Neural cell (in vitro differentiated cells): Measurements from ENCODE around the gene FAM107B. TPM values are rescaled to one million over a fixed set of nuclear protein-coding genes. Genes with fewer than 3 reads are reported as not detected.

Experiments used
- H2AFZ ChIP-seq: fragments of 200-600, 300-800 bp; sonication (generic), shearing (Covaris generic); 2 replicates; pipeline ENCODE4 v1.6.0; 2014; ENCODE audit warnings: low read depth, mild to moderate bottlenecking, antibody characterized with exemption, low read length, moderate library complexity
- H3F3A ChIP-seq: fragments of 200-600 bp; shearing (Covaris generic); 2 replicates; pipeline ENCODE4 v1.6.1; 2016; ENCODE audit warnings: mild to moderate bottlenecking, moderate library complexity, mixed read lengths, antibody characterized with exemption, low read length; ENCODE audit not compliant: insufficient read depth, poor library complexity, severe bottlenecking
- H3K27ac ChIP-seq: fragments of 200-600, 300-800 bp; sonication (generic), shearing (Covaris generic); 2 replicates; pipeline ENCODE4 v1.5.1; 2014; ENCODE audit warnings: mild to moderate bottlenecking, low read length, moderate library complexity
- H3K27me3 ChIP-seq: fragments of 300-800, 200-600 bp; sonication (generic), shearing (Covaris generic); 2 replicates; pipeline ENCODE4 v1.6.0; 2014; ENCODE audit warnings: mild to moderate bottlenecking, low read depth, low read length, moderate library complexity; ENCODE audit not compliant: insufficient read depth
- H3K36me3 ChIP-seq: fragments of 300-800, 200-600 bp; sonication (generic), shearing (Covaris generic); 2 replicates; pipeline ENCODE4 v1.5.1; 2014; ENCODE audit warnings: mild to moderate bottlenecking, antibody characterized with exemption, low read length, moderate library complexity; ENCODE audit not compliant: insufficient read depth
- H3K4me2 ChIP-seq: fragments of 300-800, 200-600 bp; sonication (generic), shearing (Covaris generic); 2 replicates; pipeline ENCODE4 v1.6.0; 2014; ENCODE audit warnings: mild to moderate bottlenecking, low read length
- H3K4me3 ChIP-seq: fragments of 300-800, 200-600 bp; sonication (generic), shearing (Covaris generic); 2 replicates; pipeline ENCODE4 v1.5.1; 2014; ENCODE audit warnings: mild to moderate bottlenecking, low read length, moderate library complexity
- H3K79me2 ChIP-seq: fragments of 200-600 bp; shearing (Covaris generic); replicated peaks from 2 replicates; pipeline ENCODE4 v1.6.0; 2014; ENCODE audit warnings: mild to moderate bottlenecking, low read length, moderate library complexity; ENCODE audit not compliant: insufficient read depth
- H3K9ac ChIP-seq: fragments of 300-800, 200-600 bp; sonication (generic), shearing (Covaris generic); 2 replicates; pipeline ENCODE4 v1.6.1; 2016; ENCODE audit warnings: mild to moderate bottlenecking, low read length, mixed read lengths
- H3K9me2 ChIP-seq: fragments of 200-600 bp; shearing (Covaris generic); 2 replicates; pipeline ENCODE4 v1.6.1; 2016; ENCODE audit warnings: mild to moderate bottlenecking, low read length, mixed read lengths; ENCODE audit not compliant: insufficient read depth
- H3K9me3 ChIP-seq: fragments of 200-600, 300-800 bp; sonication (generic), shearing (Covaris generic); 2 replicates; pipeline ENCODE4 v1.6.1; 2016; ENCODE audit warnings: mild to moderate bottlenecking, mixed run types, low read length, moderate library complexity, mixed read lengths
- H4K20me1 ChIP-seq: fragments of 200-600 bp; shearing (Covaris generic); 2 replicates; pipeline ENCODE4 v1.6.1; 2016; ENCODE audit warnings: mild to moderate bottlenecking, mixed run types; ENCODE audit not compliant: insufficient read depth
- EP300 ChIP-seq: fragments of 450-650 bp; conservative IDR thresholded peaks from 2 replicates; pipeline ENCODE4 v1.6.1; 2014; ENCODE audit warnings: antibody characterized with exemption, mild to moderate bottlenecking, moderate library complexity; ENCODE audit not compliant: poor library complexity, severe bottlenecking
- EZH2 ChIP-seq: fragments of 200-600, 300-800 bp; shearing (Covaris generic), sonication (generic); IDR thresholded peaks from 2 replicates; pipeline ENCODE4 v1.6.1; 2014; ENCODE audit warnings: antibody characterized with exemption, low read length, borderline replicate concordance, mild to moderate bottlenecking; ENCODE audit not compliant: insufficient read depth, poor library complexity, severe bottlenecking
- MXI1 ChIP-seq: fragments of 450-650 bp; conservative IDR thresholded peaks from 2 replicates; pipeline ENCODE4 v1.6.1; 2014; ENCODE audit warnings: antibody characterized with exemption, mild to moderate bottlenecking; ENCODE audit not compliant: poor library complexity, severe bottlenecking
- POLR2AphosphoS5 ChIP-seq: IDR thresholded peaks from 2 replicates; pipeline ENCODE4 v1.6.1; 2012
- RAD21 ChIP-seq: fragments of 450-650 bp; conservative IDR thresholded peaks from 2 replicates; pipeline ENCODE4 v1.6.1; 2014; ENCODE audit warnings: antibody characterized with exemption, mild to moderate bottlenecking, moderate library complexity
- SMC3 ChIP-seq: fragments of 450-650 bp; conservative IDR thresholded peaks from 2 replicates; pipeline ENCODE4 v1.6.1; 2014; ENCODE audit warnings: antibody characterized with exemption, mild to moderate bottlenecking, moderate library complexity; ENCODE audit not compliant: poor library complexity
- TAF1 ChIP-seq: IDR thresholded peaks from 2 replicates; pipeline ENCODE4 v1.6.1; 2012; ENCODE audit warnings: low read depth
- polyA plus RNA-seq: library from polyadenylated mRNA; depleted of rRNA; stranded (reverse); fragments of >200 nt; gene quantifications from 2 replicates; pipeline ENCODE4 v1.2.3, GENCODE V29; 2014
- TF ChIP-seq, protein P1 (sequence below): fragments of 450-650 bp; IDR thresholded peaks from 2 replicates; pipeline ENCODE4 v1.5.1; 2014; ENCODE audit warnings: antibody characterized with exemption, mild to moderate bottlenecking, moderate library complexity; ENCODE audit not compliant: poor library complexity, severe bottlenecking
- TF ChIP-seq, protein P2 (sequence below): IDR thresholded peaks from 2 replicates; pipeline ENCODE4 v1.6.1; 2012; ENCODE audit warnings: borderline replicate concordance

Gene FAM107B
- polyA plus RNA-seq, 1 donor from 2014 or later, result 106 TPM

DNA sequence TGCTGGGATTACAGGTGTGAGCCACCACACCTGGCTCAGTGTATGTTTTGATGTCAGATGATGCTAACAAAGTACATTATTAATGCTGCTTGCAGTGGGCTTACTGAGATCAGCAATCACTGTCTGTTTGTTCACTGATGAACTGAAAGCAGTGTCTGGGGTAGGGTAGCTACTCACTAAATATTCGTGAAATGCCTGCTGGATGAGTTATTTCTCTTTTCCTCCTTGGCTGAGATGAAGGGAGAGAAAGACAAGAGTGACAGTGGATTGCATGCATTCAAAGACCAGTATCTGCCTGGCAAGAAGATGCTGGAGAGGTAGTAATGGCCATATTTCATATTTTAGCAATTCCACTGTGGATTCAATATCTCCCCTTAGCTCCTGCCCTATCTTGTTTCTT, 32.3 kb downstream of the FAM107B start:
- Histone ChIP-seq H3K9ac (no peak overlapping the region), H3K9me3 (no peaks in the 10 kb centered on the region), H3K36me3 (no peaks in the 10 kb centered on the region), H3K27ac (no peak overlapping the region), H3K4me3 (no peak overlapping the region), H2AFZ (no peak overlapping the region), H3K79me2 (no peaks in the 10 kb centered on the region), H3K4me2 (no peak overlapping the region), H3F3A (no peaks in the 10 kb centered on the region), H3K27me3 (no peaks in the 10 kb centered on the region), H4K20me1 (no peaks in the 10 kb centered on the region), H3K9me2 (no peaks in the 10 kb centered on the region)
- TF ChIP-seq TAF1, result no peak
- TF ChIP-seq EZH2, result no peak
- TF ChIP-seq SMC3, result no peak

DNA sequence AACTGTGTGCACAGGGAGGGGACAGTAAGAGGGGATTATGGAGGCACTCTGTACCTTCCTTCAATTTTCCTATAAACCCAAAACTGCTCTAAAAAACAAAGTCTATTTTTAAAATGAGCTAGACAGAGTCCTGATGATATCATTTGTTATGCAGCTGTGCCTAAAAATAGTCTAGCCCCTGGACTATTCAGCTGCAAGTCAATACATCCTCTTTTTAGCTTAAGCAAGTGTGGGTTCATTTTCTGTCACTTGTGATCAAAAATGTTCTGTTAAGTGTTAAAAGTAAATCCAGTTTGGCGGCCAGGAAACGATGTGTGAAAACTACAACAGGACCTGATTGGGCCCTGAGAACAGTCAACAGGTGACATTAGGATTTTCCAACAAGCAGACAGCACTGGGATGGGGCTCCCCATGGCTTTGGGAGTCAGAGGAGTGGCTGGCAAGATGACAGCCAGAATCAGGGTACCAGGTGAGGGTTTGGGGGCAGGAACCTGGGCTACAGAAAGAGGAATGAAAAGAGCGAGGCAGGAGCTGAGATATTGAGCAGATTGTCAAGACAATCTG, 33.9 kb downstream of the FAM107B start:
- no peaks in the 10 kb centered on the region for H3K27me3 ChIP-seq
- no peak overlapping the region for H3K4me3 ChIP-seq
- H3K4me2 ChIP-seq, result no peak overlapping the region
- H3K27ac ChIP-seq, result no peak overlapping the region
- no peaks in the 10 kb centered on the region for H3K79me2 ChIP-seq
- H3K36me3 ChIP-seq, result no peaks in the 10 kb centered on the region
- no peak overlapping the region for H2AFZ ChIP-seq
- H3F3A ChIP-seq, result no peaks in the 10 kb centered on the region
- H3K9me3 ChIP-seq, result no peaks in the 10 kb centered on the region
- H4K20me1 ChIP-seq, result no peaks in the 10 kb centered on the region
- H3K9me2 ChIP-seq, result no peaks in the 10 kb centered on the region
- TF ChIP-seq RAD21 (no peak), SMC3 (no peak), EZH2 (no peak), POLR2AphosphoS5 (no peak), MXI1 (no peak), TAF1 (no peak)
- TF ChIP-seq, protein P1, sequence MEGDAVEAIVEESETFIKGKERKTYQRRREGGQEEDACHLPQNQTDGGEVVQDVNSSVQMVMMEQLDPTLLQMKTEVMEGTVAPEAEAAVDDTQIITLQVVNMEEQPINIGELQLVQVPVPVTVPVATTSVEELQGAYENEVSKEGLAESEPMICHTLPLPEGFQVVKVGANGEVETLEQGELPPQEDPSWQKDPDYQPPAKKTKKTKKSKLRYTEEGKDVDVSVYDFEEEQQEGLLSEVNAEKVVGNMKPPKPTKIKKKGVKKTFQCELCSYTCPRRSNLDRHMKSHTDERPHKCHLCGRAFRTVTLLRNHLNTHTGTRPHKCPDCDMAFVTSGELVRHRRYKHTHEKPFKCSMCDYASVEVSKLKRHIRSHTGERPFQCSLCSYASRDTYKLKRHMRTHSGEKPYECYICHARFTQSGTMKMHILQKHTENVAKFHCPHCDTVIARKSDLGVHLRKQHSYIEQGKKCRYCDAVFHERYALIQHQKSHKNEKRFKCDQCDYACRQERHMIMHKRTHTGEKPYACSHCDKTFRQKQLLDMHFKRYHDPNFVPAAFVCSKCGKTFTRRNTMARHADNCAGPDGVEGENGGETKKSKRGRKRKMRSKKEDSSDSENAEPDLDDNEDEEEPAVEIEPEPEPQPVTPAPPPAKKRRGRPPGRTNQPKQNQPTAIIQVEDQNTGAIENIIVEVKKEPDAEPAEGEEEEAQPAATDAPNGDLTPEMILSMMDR, result no peak
- no peak overlapping the region for H3K9ac ChIP-seq

DNA sequence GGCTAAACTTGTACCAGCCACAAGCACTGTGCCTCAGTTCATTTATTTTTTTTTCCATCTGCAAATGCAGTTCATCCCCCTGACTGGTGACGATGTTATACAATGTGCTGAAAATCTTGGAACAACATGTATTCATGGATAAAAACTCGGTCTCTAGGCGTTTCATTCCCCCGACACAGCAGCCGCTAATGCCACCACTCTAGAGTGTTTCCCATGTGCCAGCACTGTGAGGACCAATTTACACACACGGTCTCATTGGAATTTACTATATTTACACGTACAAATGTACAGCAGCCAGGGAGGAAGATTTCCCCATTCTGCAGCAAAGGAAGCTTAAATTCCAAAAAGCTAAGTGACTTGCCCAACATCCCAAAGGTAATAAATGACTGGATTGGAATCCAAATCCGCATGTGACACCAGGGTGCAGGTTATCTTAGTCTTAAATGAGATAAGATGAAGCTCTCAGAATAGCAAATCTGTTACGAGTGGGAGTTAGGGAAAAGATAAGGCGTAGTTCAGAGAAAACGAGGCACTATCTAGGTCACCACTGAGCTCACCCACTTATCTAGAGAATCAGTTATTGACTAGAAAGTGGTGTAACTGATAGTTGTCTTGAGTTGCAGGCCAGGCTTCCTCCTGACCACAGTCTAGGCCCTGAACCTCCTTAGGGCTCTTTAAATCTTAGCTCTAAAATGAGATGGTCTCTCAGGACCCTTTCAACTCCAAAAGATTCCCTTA, 36.7 kb downstream of the FAM107B start:
- H3K27me3 ChIP-seq, result no peaks in the 10 kb centered on the region
- no peak overlapping the region for H3K4me2 ChIP-seq
- H3K9me3 ChIP-seq, result no peaks in the 10 kb centered on the region
- H2AFZ ChIP-seq, result no peak overlapping the region
- H4K20me1 ChIP-seq, result no peaks in the 10 kb centered on the region
- no peaks in the 10 kb centered on the region for H3K9me2 ChIP-seq
- H3K79me2 ChIP-seq, result no peaks in the 10 kb centered on the region
- H3K27ac ChIP-seq, result no peak overlapping the region
- no peaks in the 10 kb centered on the region for H3K36me3 ChIP-seq
- H3K9ac ChIP-seq, result no peak overlapping the region
- no peak overlapping the region for H3K4me3 ChIP-seq
- no peaks in the 10 kb centered on the region for H3F3A ChIP-seq
- TF ChIP-seq, protein P2, sequence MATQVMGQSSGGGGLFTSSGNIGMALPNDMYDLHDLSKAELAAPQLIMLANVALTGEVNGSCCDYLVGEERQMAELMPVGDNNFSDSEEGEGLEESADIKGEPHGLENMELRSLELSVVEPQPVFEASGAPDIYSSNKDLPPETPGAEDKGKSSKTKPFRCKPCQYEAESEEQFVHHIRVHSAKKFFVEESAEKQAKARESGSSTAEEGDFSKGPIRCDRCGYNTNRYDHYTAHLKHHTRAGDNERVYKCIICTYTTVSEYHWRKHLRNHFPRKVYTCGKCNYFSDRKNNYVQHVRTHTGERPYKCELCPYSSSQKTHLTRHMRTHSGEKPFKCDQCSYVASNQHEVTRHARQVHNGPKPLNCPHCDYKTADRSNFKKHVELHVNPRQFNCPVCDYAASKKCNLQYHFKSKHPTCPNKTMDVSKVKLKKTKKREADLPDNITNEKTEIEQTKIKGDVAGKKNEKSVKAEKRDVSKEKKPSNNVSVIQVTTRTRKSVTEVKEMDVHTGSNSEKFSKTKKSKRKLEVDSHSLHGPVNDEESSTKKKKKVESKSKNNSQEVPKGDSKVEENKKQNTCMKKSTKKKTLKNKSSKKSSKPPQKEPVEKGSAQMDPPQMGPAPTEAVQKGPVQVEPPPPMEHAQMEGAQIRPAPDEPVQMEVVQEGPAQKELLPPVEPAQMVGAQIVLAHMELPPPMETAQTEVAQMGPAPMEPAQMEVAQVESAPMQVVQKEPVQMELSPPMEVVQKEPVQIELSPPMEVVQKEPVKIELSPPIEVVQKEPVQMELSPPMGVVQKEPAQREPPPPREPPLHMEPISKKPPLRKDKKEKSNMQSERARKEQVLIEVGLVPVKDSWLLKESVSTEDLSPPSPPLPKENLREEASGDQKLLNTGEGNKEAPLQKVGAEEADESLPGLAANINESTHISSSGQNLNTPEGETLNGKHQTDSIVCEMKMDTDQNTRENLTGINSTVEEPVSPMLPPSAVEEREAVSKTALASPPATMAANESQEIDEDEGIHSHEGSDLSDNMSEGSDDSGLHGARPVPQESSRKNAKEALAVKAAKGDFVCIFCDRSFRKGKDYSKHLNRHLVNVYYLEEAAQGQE, result no peak
- TF ChIP-seq RAD21 (no peak), MXI1 (no peak), EZH2 (no peak), SMC3 (no peak), EP300 (no peak), TAF1 (no peak), POLR2AphosphoS5 (no peak)
- TF ChIP-seq, protein P1, result no peak
